GM21423 (cell line): Measurements from ENCODE around the gene SORCS2.

Experiments
- ATAC-seq: cut with Tn5 transposase; IDR thresholded peaks from one replicate; pipeline ENCODE4 v1.9.1; 2021; ENCODE audit warnings: mild to moderate bottlenecking, moderate library complexity; ENCODE audit not compliant: unreplicated experiment

Gene SORCS2

GRCh38 chr4:7747062-7747385, 554.7 kb downstream of the SORCS2 start:
- no peak for ATAC-seq

GRCh38 chr4:7747566-7747965, 555.2 kb downstream of the SORCS2 start:
- ATAC-seq = no peak

- ATAC-seq = no peak
These were observed 558.2 kb downstream of the SORCS2 start for GRCh38 chr4:7750523-7750922.

GRCh38 chr4:7750972-7751371, 558.6 kb downstream of the SORCS2 start:
- ATAC-seq = no peak

GRCh38 chr4:7752649-7753048, 560.3 kb downstream of the SORCS2 start:
- ATAC-seq = no peak

GRCh38 chr4:7753271-7753670, 560.9 kb downstream of the SORCS2 start:
- no peak for ATAC-seq

- ATAC-seq = no peak
These were observed 561.7 kb downstream of the SORCS2 start for GRCh38 chr4:7753931-7754465.

GRCh38 chr4:7754565-7755262, 562.4 kb downstream of the SORCS2 start:
- ATAC-seq = no peak

GRCh38 chr4:7755561-7755960, 563.2 kb downstream of the SORCS2 start:
- ATAC-seq = no peak

GRCh38 chr4:7756071-7756470, 563.7 kb downstream of the SORCS2 start:
- no peak for ATAC-seq

GRCh38 chr4:7756561-7757355, 564.4 kb downstream of the SORCS2 start:
- ATAC-seq = no peak

- no peak for ATAC-seq
These were observed 565.4 kb downstream of the SORCS2 start for GRCh38 chr4:7757501-7758471.

GRCh38 chr4:7758476-7758875, 566.1 kb downstream of the SORCS2 start:
- ATAC-seq = no peak

- no peak for ATAC-seq
These were observed 566.9 kb downstream of the SORCS2 start for GRCh38 chr4:7759216-7759615.

- ATAC-seq = no peak
These were observed 567.3 kb downstream of the SORCS2 start for GRCh38 chr4:7759635-7760034.

- ATAC-seq = no peak
These were observed 567.9 kb downstream of the SORCS2 start for GRCh38 chr4:7760228-7760627.

- ATAC-seq = no peak
These were observed 568.4 kb downstream of the SORCS2 start for GRCh38 chr4:7760706-7761105.

- ATAC-seq = no peak
These were observed 569.0 kb downstream of the SORCS2 start for GRCh38 chr4:7761312-7761711.

GRCh38 chr4:7761720-7762119, 569.4 kb downstream of the SORCS2 start:
- ATAC-seq = peak; percentile 67

- no peak for ATAC-seq
These were observed 570.2 kb downstream of the SORCS2 start for GRCh38 chr4:7762376-7763030.

- ATAC-seq = no peak
These were observed 570.8 kb downstream of the SORCS2 start for GRCh38 chr4:7763106-7763505.
